ENCODE results near the gene TMF1. TPM values are rescaled to one million over a fixed set of nuclear protein-coding genes. Genes with fewer than 3 reads are reported as not detected.

Gene TMF1
- total RNA-seq, 2 experiments from 2014 or later = 23.3 to 25.2 TPM

- H3K27me3 Mint-ChIP-seq (ENCODE audit: low read depth) = no peaks in the 10 kb centered on the region
- peaks cover 45% of the 10 kb centered on the region for H3K36me3 Mint-ChIP-seq (ENCODE audit: low read depth)
- CTCF ChIA-PET = interaction anchor here (1.1 kb wide), 1 partner anchor 13 kb away, joined by 3 read pairs; no protein-coding TSS in a partner anchor
- no peak overlapping the region for H3K4me3 Mint-ChIP-seq
- H3K4me1 Mint-ChIP-seq (ENCODE audit: low read depth) = peaks cover 8% of the 10 kb centered on the region
- intact Hi-C loops (cut with micrococcal nuclease) = loop anchor here (2.0 kb wide), 2 partner anchors 17 to 21 kb away; partner anchors contain the start of gene TMF1
- no peaks in the 10 kb centered on the region for H3K9me3 Mint-ChIP-seq
- no peak overlapping the region for H3K27ac Mint-ChIP-seq
- no peak for DNase-seq
Measured at GRCh38 chr3:69032142-69032541, 20.0 kb downstream of the TMF1 start.

- Mint-ChIP-seq H3K27ac (no peak overlapping the region), H3K36me3 (ENCODE audit: low read depth) (peaks cover 42% of the 10 kb centered on the region), H3K4me3 (no peak overlapping the region), H3K27me3 (ENCODE audit: low read depth) (no peaks in the 10 kb centered on the region), H3K4me1 (ENCODE audit: low read depth) (peaks cover 8% of the 10 kb centered on the region), H3K9me3 (no peaks in the 10 kb centered on the region)
- intact Hi-C loops (cut with micrococcal nuclease) = loop anchor here (2.0 kb wide), 2 partner anchors 17 to 21 kb away; partner anchors contain the start of gene TMF1
- DNase-seq = no peak
- CTCF ChIA-PET = interaction anchor here (1.1 kb wide), 1 partner anchor 14 kb away, joined by 3 read pairs; no protein-coding TSS in a partner anchor
Measured at GRCh38 chr3:69031635-69032034, 20.5 kb downstream of the TMF1 start.

- no peaks in the 10 kb centered on the region for H3K27me3 Mint-ChIP-seq (ENCODE audit: low read depth)
- H3K4me3 Mint-ChIP-seq = no peak overlapping the region
- CTCF ChIA-PET = interaction anchor here (0.7 to 1.2 kb wide), 2 partner anchors 10 to 373 kb away, joined by 3 to 4 read pairs; no protein-coding TSS in a partner anchor
- peaks cover 18% of the 10 kb centered on the region for H3K36me3 Mint-ChIP-seq (ENCODE audit: low read depth)
- H3K4me1 Mint-ChIP-seq (ENCODE audit: low read depth) = no peaks in the 10 kb centered on the region
- no peak for DNase-seq
- no peak overlapping the region for H3K27ac Mint-ChIP-seq
- intact Hi-C loops (cut with micrococcal nuclease) = no loop called here
- no peaks in the 10 kb centered on the region for H3K9me3 Mint-ChIP-seq
Measured at GRCh38 chr3:69020857-69021256, 31.3 kb downstream of the TMF1 start.

- H3K9me3 Mint-ChIP-seq = no peaks in the 10 kb centered on the region
- intact Hi-C loops (cut with micrococcal nuclease) = no loop called here
- H3K36me3 Mint-ChIP-seq (ENCODE audit: low read depth) = peaks cover 13% of the 10 kb centered on the region
- H3K4me1 Mint-ChIP-seq (ENCODE audit: low read depth) = no peaks in the 10 kb centered on the region
- no peak overlapping the region for H3K4me3 Mint-ChIP-seq
- no peak for DNase-seq
- no peaks in the 10 kb centered on the region for H3K27me3 Mint-ChIP-seq (ENCODE audit: low read depth)
- CTCF ChIA-PET = interaction anchor here (0.6 to 1.2 kb wide), 3 partner anchors 10 to 1948 kb away, joined by 3 to 4 read pairs (median 3); no protein-coding TSS in a partner anchor
- H3K27ac Mint-ChIP-seq = no peak overlapping the region
Measured at GRCh38 chr3:69020424-69020823, 31.7 kb downstream of the TMF1 start.

GRCh38 chr3:69016901-69017300, 35.2 kb downstream of the TMF1 start:
- Mint-ChIP-seq H3K4me1 (ENCODE audit: low read depth) (peaks cover 13% of the 10 kb centered on the region), H3K27me3 (ENCODE audit: low read depth) (no peaks in the 10 kb centered on the region), H3K36me3 (ENCODE audit: low read depth) (peaks cover 7% of the 10 kb centered on the region), H3K4me3 (no peak overlapping the region), H3K9me3 (no peaks in the 10 kb centered on the region), H3K27ac (no peak overlapping the region)
- no peak for DNase-seq
- CTCF ChIA-PET = interaction anchor here (0.6 kb wide), 1 partner anchor 52 kb away, joined by 4 read pairs; no protein-coding TSS in a partner anchor
- intact Hi-C loops (cut with micrococcal nuclease) = loop anchor here (10.0 kb wide), 1 partner anchor 1362 kb away; the partner anchor contains the start of gene SUCLG2

GRCh38 chr3:69016102-69016501, 36.0 kb downstream of the TMF1 start:
- Mint-ChIP-seq H3K4me3 (no peak overlapping the region), H3K9me3 (no peaks in the 10 kb centered on the region), H3K4me1 (ENCODE audit: low read depth) (peaks cover 15% of the 10 kb centered on the region), H3K36me3 (ENCODE audit: low read depth) (peaks cover 7% of the 10 kb centered on the region), H3K27me3 (ENCODE audit: low read depth) (no peaks in the 10 kb centered on the region), H3K27ac (no peak overlapping the region)
- intact Hi-C loops (cut with micrococcal nuclease) = loop anchor here (10.0 kb wide), 1 partner anchor 1361 kb away; the partner anchor contains the start of gene SUCLG2
- no peak for DNase-seq
- CTCF ChIA-PET = no interaction called here

GRCh38 chr3:69014022-69014580, 38.0 kb downstream of the TMF1 start:
- Mint-ChIP-seq H3K27ac (peak overlapping the region; percentile 73), H3K4me3 (peak overlapping the region; percentile 78), H3K36me3 (ENCODE audit: low read depth) (peaks cover 7% of the 10 kb centered on the region), H3K27me3 (ENCODE audit: low read depth) (no peaks in the 10 kb centered on the region), H3K4me1 (ENCODE audit: low read depth) (peaks cover 15% of the 10 kb centered on the region), H3K9me3 (no peaks in the 10 kb centered on the region)
- CTCF ChIA-PET = interaction anchor here (0.7 to 1.2 kb wide), 4 partner anchors 15 to 427 kb away, joined by 3 read pairs; no protein-coding TSS in a partner anchor
- intact Hi-C loops (cut with micrococcal nuclease) = loop anchor here (2.0 to 10.0 kb wide), 4 partner anchors 19 to 1997 kb away; partner anchors contain the start of gene SUCLG2
- no peak for DNase-seq

GRCh38 chr3:69013253-69014021, 38.7 kb downstream of the TMF1 start, which contains the start of gene EOGT:
EOGT (minus strand) TSS chr3:69013684; CDS start chr3:69009846, 3,838 bp downstream.
- no peaks in the 10 kb centered on the region for H3K27me3 Mint-ChIP-seq (ENCODE audit: low read depth)
- H3K36me3 Mint-ChIP-seq (ENCODE audit: low read depth) = peaks cover 7% of the 10 kb centered on the region
- peak within 1 kb of the TSS; percentile 78 for H3K4me3 Mint-ChIP-seq
- H3K9me3 Mint-ChIP-seq = no peaks in the 10 kb centered on the region
- H3K4me1 Mint-ChIP-seq (ENCODE audit: low read depth) = peaks cover 15% of the 10 kb centered on the region
- CTCF ChIA-PET = interaction anchor here (0.7 to 1.2 kb wide), 4 partner anchors 14 to 427 kb away, joined by 3 read pairs; no protein-coding TSS in a partner anchor
- DNase-seq = peak; percentile 88
- H3K27ac Mint-ChIP-seq = peak within 1 kb of the TSS; percentile 73
- intact Hi-C loops (cut with micrococcal nuclease) = loop anchor here (1.0 to 10.0 kb wide), 7 partner anchors 19 to 1996 kb away; partner anchors contain the start of genes ARL6IP5, SUCLG2 and TMF1

- CTCF ChIA-PET = no interaction called here
- Mint-ChIP-seq H3K4me1 (ENCODE audit: low read depth) (peaks cover 15% of the 10 kb centered on the region), H3K27me3 (ENCODE audit: low read depth) (no peaks in the 10 kb centered on the region), H3K4me3 (peak overlapping the region; percentile 78), H3K27ac (no peak overlapping the region), H3K36me3 (ENCODE audit: low read depth) (peaks cover 7% of the 10 kb centered on the region), H3K9me3 (no peaks in the 10 kb centered on the region)
- DNase-seq = no peak
- intact Hi-C loops (cut with micrococcal nuclease) = loop anchor here (1.0 to 10.0 kb wide), 6 partner anchors 39 to 1996 kb away; partner anchors contain the start of genes ARL6IP5, SUCLG2 and TMF1
Measured at GRCh38 chr3:69012800-69013252, 39.3 kb downstream of the TMF1 start.

GRCh38 chr3:69012100-69012799, 39.9 kb downstream of the TMF1 start:
- H3K4me3 Mint-ChIP-seq = peak overlapping the region; percentile 78
- H3K4me1 Mint-ChIP-seq (ENCODE audit: low read depth) = peaks cover 15% of the 10 kb centered on the region
- H3K27me3 Mint-ChIP-seq (ENCODE audit: low read depth) = no peaks in the 10 kb centered on the region

GRCh38 chr3:69011096-69011730, 40.9 kb downstream of the TMF1 start:
- DNase-seq = no peak
- no peaks in the 10 kb centered on the region for H3K9me3 Mint-ChIP-seq
- peaks cover 2% of the 10 kb centered on the region for H3K36me3 Mint-ChIP-seq (ENCODE audit: low read depth)
- H3K4me1 Mint-ChIP-seq (ENCODE audit: low read depth) = peaks cover 15% of the 10 kb centered on the region
- H3K27me3 Mint-ChIP-seq (ENCODE audit: low read depth) = no peaks in the 10 kb centered on the region
- no peak overlapping the region for H3K4me3 Mint-ChIP-seq
- CTCF ChIA-PET = interaction anchor here (0.7 to 1.8 kb wide), 4 partner anchors 9 to 76 kb away, joined by 3 to 4 read pairs (median 3); no protein-coding TSS in a partner anchor
- no peak overlapping the region for H3K27ac Mint-ChIP-seq
- intact Hi-C loops (cut with micrococcal nuclease) = loop anchor here (5.0 to 10.0 kb wide), 3 partner anchors 431 to 1994 kb away; partner anchors contain the start of gene SUCLG2

More at GRCh38 chr3:69012100-69012799, 39.9 kb downstream of the TMF1 start:
- Mint-ChIP-seq H3K27ac (no peak overlapping the region), H3K9me3 (no peaks in the 10 kb centered on the region), H3K36me3 (ENCODE audit: low read depth) (peaks cover 5% of the 10 kb centered on the region)
- CTCF ChIA-PET = interaction anchor here (0.9 kb wide), 1 partner anchor 12 kb away, joined by 3 read pairs; no protein-coding TSS in a partner anchor
- intact Hi-C loops (cut with micrococcal nuclease) = loop anchor here (5.0 to 10.0 kb wide), 3 partner anchors 430 to 1995 kb away; partner anchors contain the start of gene SUCLG2
- DNase-seq = no peak
